HepG2 (cell line): ENCODE measurements around the gene ASCC3. TPM values are rescaled to one million over a fixed set of nuclear protein-coding genes. Genes with fewer than 3 reads are reported as not detected.

Experiments used
- ATAC-seq: fragments of 200-7000 bp; cut with Tn5 transposase; 3 replicates; pipeline ENCODE4 v1.9.1; 2020; ENCODE audit warnings: mild to moderate bottlenecking, moderate library complexity
- BruUV-seq: library from RNA; stranded (reverse); fragments of 400-500 nt; replicated peaks from 2 replicates; lab custom pipeline; 2021; lab: Mats Ljungman, UMichigan
- CTCF ChIA-PET: fragments of 300-600 bp; formaldehyde crosslinking; extraction: SDS; loops from one replicate; lab custom pipeline; 2021; ENCODE audit warnings: low total read pairs, inconsistent platforms, low intra/inter-chr PET ratio; lab: Yijun Ruan, JAX
- POLR2A ChIA-PET: fragments of 350-600 bp; sonication (Branson Sonifier 250); formaldehyde crosslinking; loops from one replicate; lab custom pipeline; 2020; ENCODE audit warnings: antibody characterized with exemption, inconsistent platforms; lab: Yijun Ruan, JAX
- DNase-seq: peaks from one replicate; pipeline ENCODE4 v3.0.0-alpha.2; 2015; ENCODE audit warnings: low spot score
- FAIRE-seq: peaks from 3 replicates; lab custom pipeline; 2011; peaks lifted over from hg19 to GRCh38; lab: Jason Lieb, UNC
- H2AFZ ChIP-seq: one replicate; pipeline ENCODE4 v1.6.1; 2011; ENCODE audit warnings: low read length, inconsistent platforms
- H3K27ac ChIP-seq: fragments of 300-600 bp; 3 replicates; pipeline ENCODE4 v1.8.0; 2011; ENCODE audit warnings: mixed run types, mild to moderate bottlenecking, mixed read lengths, low read length, inconsistent platforms; ENCODE audit not compliant: insufficient read depth; ENCODE audit errors: extremely low read length
- H3K27me3 ChIP-seq, 2 experiments: fragments of 200-600 bp in 1 of 2; 2 replicates in 1 of 2; 3 replicates in 1 of 2; pipeline versions ENCODE4 v1.6.0 to v1.8.0; 2011; ENCODE audit warnings: low read length in 2 of 2, mild to moderate bottlenecking in 2 of 2, moderate library complexity in 2 of 2, inconsistent platforms in 1 of 2; ENCODE audit not compliant: insufficient read depth in 2 of 2, control insufficient read depth in 1 of 2
- H3K36me3 ChIP-seq, 2 experiments: fragments of 200-600 bp in 1 of 2; replicated peaks in 1 of 2; 2 replicates in 1 of 2; 3 replicates in 1 of 2; pipeline versions ENCODE4 v1.5.1 to v1.8.0; 2011; ENCODE audit warnings: low read length in 2 of 2, inconsistent platforms in 1 of 2; ENCODE audit not compliant: insufficient read depth in 2 of 2, control insufficient read depth in 1 of 2
- H3K4me1 ChIP-seq: 2 replicates; pipeline ENCODE4 v1.5.1; 2012; ENCODE audit warnings: low read length, inconsistent platforms; ENCODE audit not compliant: insufficient read depth
- H3K4me2 ChIP-seq: 2 replicates; pipeline ENCODE4 v1.6.0; 2011; ENCODE audit warnings: low read depth, low read length, inconsistent platforms
- H3K4me3 ChIP-seq, 3 experiments: fragments of 200-600 bp in 1 of 3; sonication (generic), shearing (Covaris generic) in 1 of 3; replicated peaks in 1 of 3; 2 replicates each; pipeline ENCODE4 v1.5.1; 2011 to 2016; ENCODE audit warnings: low read length in 3 of 3, inconsistent platforms in 2 of 3, low read depth in 2 of 3, mild to moderate bottlenecking in 2 of 3, control low read depth in 1 of 3, mixed read lengths in 1 of 3; ENCODE audit not compliant: insufficient read depth in 1 of 3
- H3K79me2 ChIP-seq: one replicate; pipeline ENCODE4 v1.6.1; 2011; ENCODE audit warnings: low read length, inconsistent platforms; ENCODE audit not compliant: insufficient read depth
- H3K9ac ChIP-seq: 2 replicates; pipeline ENCODE4 v1.6.0; 2011; ENCODE audit warnings: mild to moderate bottlenecking, low read depth, low read length, inconsistent platforms; ENCODE audit not compliant: insufficient read depth
- H3K9me3 ChIP-seq: 2 replicates; pipeline ENCODE4 v1.5.1; 2012; ENCODE audit warnings: mild to moderate bottlenecking, low read length
- H4K20me1 ChIP-seq: 2 replicates; pipeline ENCODE4 v1.6.0; 2011; ENCODE audit warnings: inconsistent platforms, mild to moderate bottlenecking, low read length, moderate library complexity; ENCODE audit not compliant: insufficient read depth
- ASH2L ChIP-seq: fragments of 300-600, 200-600 bp; sonication (generic); IDR thresholded peaks from 2 replicates; pipeline ENCODE4 v1.7.0; 2017; ENCODE audit warnings: low read depth, mild to moderate bottlenecking, moderate library complexity, mixed read lengths, low read length; ENCODE audit not compliant: insufficient read length
- NCOR1 ChIP-seq: fragments of 200-600 bp; sonication (generic); IDR thresholded peaks from 2 replicates; pipeline ENCODE4 v1.7.0; 2017; ENCODE audit warnings: antibody characterized with exemption, low read length, borderline replicate concordance
- NR2F2 ChIP-seq: IDR thresholded peaks from 2 replicates; pipeline ENCODE4 v1.6.1; 2012; ENCODE audit warnings: low read depth, inconsistent platforms, borderline replicate concordance
- SRSF9 ChIP-seq: fragments of 200-400 bp; formaldehyde crosslinking; IDR thresholded peaks from 2 replicates; pipeline ENCODE4 v1.6.1; 2018; ENCODE audit warnings: borderline replicate concordance, mild to moderate bottlenecking, low read depth, low read length; ENCODE audit not compliant: insufficient read depth, poor library complexity, severe bottlenecking
- ZNF296 ChIP-seq: sonication (generic); formaldehyde crosslinking; conservative IDR thresholded peaks from 2 replicates; pipeline ENCODE4 v1.5.0; 2020; ENCODE audit warnings: mild to moderate bottlenecking, missing genetic modification reagents
- ZNF816 ChIP-seq: sonication (generic); formaldehyde crosslinking; IDR thresholded peaks from 2 replicates; pipeline ENCODE4 v1.8.0; 2022; ENCODE audit warnings: missing genetic modification reagents, mild to moderate bottlenecking, borderline replicate concordance
- WGBS: methylation state at CpG from one replicate; pipeline ENCODE4 v1.1.6; 2017; ENCODE audit warnings: low lambda C conversion rate; 5-methylcytosine and 5-hydroxymethylcytosine counted together
- in situ Hi-C: cut with HindIII; loops from 2 replicates; pipeline ENCODE4 v1.10.0; 2017; ENCODE audit warnings: low pct_unique_long_range_greater_than_20kb; ENCODE audit not compliant: extremely low pct_ligation_motif_present
- intact Hi-C: fragments of 100-400 bp; cut with micrococcal nuclease; formaldehyde crosslinking; loops from one replicate; pipeline ENCODE4 v1.10.0; 2022; ENCODE audit not compliant: unreplicated experiment
- polyA plus RNA-seq, 8 experiments: library from polyadenylated mRNA; depleted of rRNA in 3 of 8; stranded (reverse) in 7 of 8; unstranded in 1 of 8; fragments of >200 nt; fragmentation: Illumina TruSeq in 4 of 8; extraction: Trizol in 4 of 8; gene quantifications; 2 replicates each; pipeline versions ENCODE4 v1.2.1 to v1.2.3, GENCODE V29; 2011 to 2016; ENCODE audit warnings: low read depth in 4 of 8, missing spikeins in 1 of 8, mixed read lengths in 1 of 8; ENCODE audit not compliant: insufficient read depth in 1 of 8
- total RNA-seq, 5 experiments: library from RNA; depleted of rRNA; stranded (reverse); fragments of >200 nt; fragmentation: Illumina TruSeq; extraction: Trizol; gene quantifications; 2 replicates each; pipeline ENCODE4 v1.2.3, GENCODE V29; 2016; ENCODE audit warnings: low read depth in 1 of 5
- TF ChIP-seq, protein P1 (sequence below): sonication (generic); formaldehyde crosslinking; IDR thresholded peaks from 2 replicates; pipeline ENCODE4 v1.5.1; 2020; ENCODE audit warnings: missing genetic modification reagents, mild to moderate bottlenecking, borderline replicate concordance
- TF ChIP-seq, protein P2 (sequence below): sonication (generic); formaldehyde crosslinking; conservative IDR thresholded peaks from 2 replicates; pipeline ENCODE4 v1.8.0; 2022; ENCODE audit warnings: mild to moderate bottlenecking, moderate library complexity, missing genetic modification reagents
- TF ChIP-seq, protein P3 (sequence below): sonication (generic); formaldehyde crosslinking; IDR thresholded peaks from 2 replicates; pipeline ENCODE4 v1.5.0; 2020; ENCODE audit warnings: missing genetic modification reagents

The ASCC3 gene
- total and polyA plus RNA-seq, 2 of the 13 experiments (the other 11 are each of a cell fraction or from before 2014, with no cell fraction given) = 23.1 to 55.7 TPM

DNA sequence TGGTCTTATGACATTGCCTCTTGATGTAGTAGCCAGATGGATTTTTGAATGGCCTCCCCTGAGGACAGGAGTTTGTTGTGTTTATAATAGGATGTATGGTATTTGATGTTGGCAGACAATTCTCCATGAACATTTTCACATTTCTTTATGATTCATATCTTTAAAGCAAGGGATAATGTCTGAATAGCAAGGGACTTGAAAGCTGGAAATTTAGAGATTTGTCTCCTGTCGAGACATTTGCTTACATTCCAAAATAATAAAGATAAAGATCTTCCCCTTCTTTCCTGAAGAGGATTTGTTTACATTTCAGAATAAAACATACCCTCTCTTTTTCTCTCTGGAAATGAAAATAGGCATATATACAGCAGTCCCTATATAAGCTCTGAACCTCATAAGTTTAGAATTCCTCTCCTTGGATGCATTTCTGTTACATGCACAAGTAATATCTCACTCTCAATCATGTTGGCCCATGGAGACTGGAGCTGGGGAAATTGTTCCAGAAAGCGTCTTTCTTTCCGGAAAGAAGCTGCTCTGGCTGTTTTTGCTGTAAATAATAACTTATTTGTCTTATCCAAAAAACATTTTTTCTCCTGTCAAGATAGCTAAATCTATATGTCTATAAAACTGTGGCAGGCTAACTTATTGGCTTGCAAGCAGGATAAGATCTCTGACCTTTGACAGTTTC, 42.5 kb upstream of the ASCC3 start:
- in situ Hi-C loops (no loop called here), intact Hi-C loops (no loop called here)
- Histone ChIP-seq H3K27me3 (no peaks in the 10 kb centered on the region; a peak in 1 of 5 replicates), H3K9me3 (no peaks in the 10 kb centered on the region), H3K4me2 (no peak overlapping the region), H3K27ac (no peak overlapping the region), H3K4me3 (no peak overlapping the region), H3K36me3 (no peaks in the 10 kb centered on the region), H3K4me1 (no peaks in the 10 kb centered on the region), H3K9ac (no peak overlapping the region), H2AFZ (no peak overlapping the region), H4K20me1 (no peaks in the 10 kb centered on the region), H3K79me2 (no peaks in the 10 kb centered on the region)
- CTCF ChIA-PET = no interaction called here
- FAIRE-seq (no peak), DNase-seq (no peak), ATAC-seq (no peak)
- BruUV-seq = no TSS peak
- WGBS = 56% methylated on average over 3 of the region's 3 CpGs
- TF ChIP-seq ZNF296 (CRISPR knock-in tag) (no peak), NR2F2 (no peak), NCOR1 (no peak)
- POLR2A ChIA-PET = no interaction called here

- Histone ChIP-seq H3K9me3 (no peaks in the 10 kb centered on the region), H3K4me3 (no peak overlapping the region), H3K27ac (no peak overlapping the region), H3K4me1 (no peaks in the 10 kb centered on the region), H2AFZ (no peak overlapping the region), H4K20me1 (no peaks in the 10 kb centered on the region), H3K27me3 (no peaks in the 10 kb centered on the region; a peak in 1 of 5 replicates), H3K79me2 (no peaks in the 10 kb centered on the region), H3K4me2 (no peak overlapping the region), H3K9ac (no peak overlapping the region), H3K36me3 (no peaks in the 10 kb centered on the region)
- no TSS peak for BruUV-seq
- DNase-seq = no peak
- in situ Hi-C loops = no loop called here
- ChIA-PET CTCF (no interaction called here), POLR2A (no interaction called here)
- no peak for ATAC-seq
- no peak for FAIRE-seq
- intact Hi-C loops = no loop called here
- 19% methylated on average over 2 of the region's 2 CpGs for WGBS
- TF ChIP-seq, protein P1, sequence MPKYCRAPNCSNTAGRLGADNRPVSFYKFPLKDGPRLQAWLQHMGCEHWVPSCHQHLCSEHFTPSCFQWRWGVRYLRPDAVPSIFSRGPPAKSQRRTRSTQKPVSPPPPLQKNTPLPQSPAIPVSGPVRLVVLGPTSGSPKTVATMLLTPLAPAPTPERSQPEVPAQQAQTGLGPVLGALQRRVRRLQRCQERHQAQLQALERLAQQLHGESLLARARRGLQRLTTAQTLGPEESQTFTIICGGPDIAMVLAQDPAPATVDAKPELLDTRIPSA (CRISPR knock-in tag) = no peak
- TF ChIP-seq ZNF816 (CRISPR knock-in tag) (no peak), SRSF9 (no peak), ASH2L (no peak)
- TF ChIP-seq, protein P2, sequence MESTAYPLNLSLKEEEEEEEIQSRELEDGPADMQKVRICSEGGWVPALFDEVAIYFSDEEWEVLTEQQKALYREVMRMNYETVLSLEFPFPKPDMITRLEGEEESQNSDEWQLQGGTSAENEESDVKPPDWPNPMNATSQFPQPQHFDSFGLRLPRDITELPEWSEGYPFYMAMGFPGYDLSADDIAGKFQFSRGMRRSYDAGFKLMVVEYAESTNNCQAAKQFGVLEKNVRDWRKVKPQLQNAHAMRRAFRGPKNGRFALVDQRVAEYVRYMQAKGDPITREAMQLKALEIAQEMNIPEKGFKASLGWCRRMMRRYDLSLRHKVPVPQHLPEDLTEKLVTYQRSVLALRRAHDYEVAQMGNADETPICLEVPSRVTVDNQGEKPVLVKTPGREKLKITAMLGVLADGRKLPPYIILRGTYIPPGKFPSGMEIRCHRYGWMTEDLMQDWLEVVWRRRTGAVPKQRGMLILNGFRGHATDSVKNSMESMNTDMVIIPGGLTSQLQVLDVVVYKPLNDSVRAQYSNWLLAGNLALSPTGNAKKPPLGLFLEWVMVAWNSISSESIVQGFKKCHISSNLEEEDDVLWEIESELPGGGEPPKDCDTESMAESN = no peak
- TF ChIP-seq, protein P3, sequence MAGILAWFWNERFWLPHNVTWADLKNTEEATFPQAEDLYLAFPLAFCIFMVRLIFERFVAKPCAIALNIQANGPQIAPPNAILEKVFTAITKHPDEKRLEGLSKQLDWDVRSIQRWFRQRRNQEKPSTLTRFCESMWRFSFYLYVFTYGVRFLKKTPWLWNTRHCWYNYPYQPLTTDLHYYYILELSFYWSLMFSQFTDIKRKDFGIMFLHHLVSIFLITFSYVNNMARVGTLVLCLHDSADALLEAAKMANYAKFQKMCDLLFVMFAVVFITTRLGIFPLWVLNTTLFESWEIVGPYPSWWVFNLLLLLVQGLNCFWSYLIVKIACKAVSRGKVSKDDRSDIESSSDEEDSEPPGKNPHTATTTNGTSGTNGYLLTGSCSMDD = no peak
Observed at GRCh38 chr6:100920028-100920605, 39.0 kb upstream of the ASCC3 start.
